GM21381 (cell line): Measurements from ENCODE around the gene SRCAP.
A peak's percentile ranks its signal among the peaks of the same experiment; 100 is the strongest.
"Not testable (repeated sequence)": the region's sequence is repeated elsewhere in the genome, so short reads cannot be mapped to it uniquely, and the experiment has no call there.

ENCODE experiments used
- ATAC-seq: cut with Tn5 transposase; IDR thresholded peaks from one replicate; pipeline ENCODE4 v1.9.1; 2021; ENCODE audit warnings: mild to moderate bottlenecking, moderate library complexity; ENCODE audit not compliant: unreplicated experiment

Gene SRCAP

GRCh38 chr16:30697264-30698138 is 1.5 kb upstream of the SRCAP start:
- peak; percentile 82 for ATAC-seq

- ATAC-seq: peak; percentile 64
Measured at GRCh38 chr16:30698139-30698815, 694 bp upstream of the SRCAP start.

- ATAC-seq: no peak
Measured at GRCh38 chr16:30699615-30700099, 686 bp downstream of the SRCAP start.

GRCh38 chr16:30700491-30700890 is 1.5 kb downstream of the SRCAP start:
- ATAC-seq: no peak

- no peak for ATAC-seq
Measured at GRCh38 chr16:30700971-30701370, 2.0 kb downstream of the SRCAP start.

GRCh38 chr16:30703071-30703470 is 4.1 kb downstream of the SRCAP start:
- not testable (repeated sequence) for ATAC-seq

- no peak for ATAC-seq
Measured at GRCh38 chr16:30703971-30704370, 5.0 kb downstream of the SRCAP start.

- no peak for ATAC-seq
Measured at GRCh38 chr16:30706046-30706445, 7.1 kb downstream of the SRCAP start.

GRCh38 chr16:30710971-30711370 is 12.0 kb downstream of the SRCAP start:
- ATAC-seq: no peak

GRCh38 chr16:30711712-30712111 is 12.7 kb downstream of the SRCAP start:
- ATAC-seq: no peak

GRCh38 chr16:30715750-30716445 is 16.9 kb downstream of the SRCAP start:
- no peak for ATAC-seq

GRCh38 chr16:30720086-30720485 is 21.1 kb downstream of the SRCAP start:
- ATAC-seq: no peak

GRCh38 chr16:30720694-30721093 is 21.7 kb downstream of the SRCAP start:
- ATAC-seq: no peak

GRCh38 chr16:30721167-30721566 is 22.2 kb downstream of the SRCAP start:
- no peak for ATAC-seq

- no peak for ATAC-seq
Measured at GRCh38 chr16:30721606-30722005, 22.6 kb downstream of the SRCAP start.

GRCh38 chr16:30722443-30722842 is 23.5 kb downstream of the SRCAP start:
- ATAC-seq: no peak

GRCh38 chr16:30722916-30723315 is 23.9 kb downstream of the SRCAP start:
- ATAC-seq: no peak

GRCh38 chr16:30723725-30724355 is 24.9 kb downstream of the SRCAP start:
- no peak for ATAC-seq

GRCh38 chr16:30724641-30725417 is 25.9 kb downstream of the SRCAP start:
- ATAC-seq: no peak

- ATAC-seq: no peak
Measured at GRCh38 chr16:30725418-30725792, 26.4 kb downstream of the SRCAP start.
